Bronchus fibroblast of lung (primary cell): ENCODE data around the gene EIF4E. TPM values are rescaled to one million over a fixed set of nuclear protein-coding genes. Genes with fewer than 3 reads are reported as not detected.

Experiments used
- total RNA-seq: library from RNA; depleted of rRNA; stranded (reverse); fragments of >200 nt; gene quantifications from 2 replicates; pipeline ENCODE4 v1.2.3, GENCODE V29; 2015

EIF4E gene, protein sequence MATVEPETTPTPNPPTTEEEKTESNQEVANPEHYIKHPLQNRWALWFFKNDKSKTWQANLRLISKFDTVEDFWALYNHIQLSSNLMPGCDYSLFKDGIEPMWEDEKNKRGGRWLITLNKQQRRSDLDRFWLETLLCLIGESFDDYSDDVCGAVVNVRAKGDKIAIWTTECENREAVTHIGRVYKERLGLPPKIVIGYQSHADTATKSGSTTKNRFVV
- total RNA-seq = 69.3 and 69.9 TPM in 2 replicates

GRCh38 chr4:98928505-98929340 is at the start of gene EIF4E:
Gene EIF4E, minus strand, starts transcription at chr4:98929133. Its CDS starts 21 bp downstream, at chr4:98929112.

Other genes with a start within 250 kb of the EIF4E start
- gene METAP1, start 66.6 kb upstream of the EIF4E start, total RNA-seq = 49.1 and 53.5 TPM in 2 replicates
- 116 and 121 TPM in 2 replicates for gene ADH5, start 159.7 kb upstream of the EIF4E start, total RNA-seq
- not detected in 2 replicates for gene ADH4, start 215.2 kb upstream of the EIF4E start, total RNA-seq